ENCODE measurements around the gene PDE4D.
"Not testable (repeated sequence)": the region's sequence is repeated elsewhere in the genome, so short reads cannot be mapped to it uniquely, and the experiment has no call there.

DNA sequence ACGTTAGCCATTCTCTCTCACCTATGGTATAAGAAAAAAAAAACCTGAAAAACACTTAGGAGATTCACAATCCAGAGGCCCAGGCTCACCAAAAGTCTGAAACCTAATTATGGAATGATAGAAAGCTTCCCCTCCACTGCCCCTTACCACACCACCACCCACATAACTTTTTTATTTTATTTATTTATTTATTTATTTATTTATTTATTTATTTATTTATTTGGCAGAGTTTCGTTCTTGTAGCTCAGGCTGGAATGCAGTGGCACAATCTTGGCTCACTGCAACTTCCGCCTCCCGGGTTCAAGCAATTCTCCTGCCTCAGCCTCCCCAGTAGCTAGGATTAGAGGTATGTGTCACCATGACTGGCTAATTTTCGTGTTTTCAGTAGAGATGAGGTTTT, 299.4 kb downstream of the PDE4D start:
- TF ChIP-seq CTCF (IDR thresholded peaks at IDR 0.05); EZH2 (IDR thresholded peaks at IDR 0.05; ENCODE audit: borderline replicate concordance, insufficient read depth, low read depth, low read length, poor library complexity, severe bottlenecking): not testable (repeated sequence)
